ENCODE data around the gene RNF208. TPM values are rescaled to one million over a fixed set of nuclear protein-coding genes. Genes with fewer than 3 reads are reported as not detected.
"Not testable (repeated sequence)": the region's sequence is repeated elsewhere in the genome, so short reads cannot be mapped to it uniquely, and the experiment has no call there.

Gene RNF208
- total RNA-seq, 2 donors from 2014 or later, result 0.78 to 14.5 TPM

DNA sequence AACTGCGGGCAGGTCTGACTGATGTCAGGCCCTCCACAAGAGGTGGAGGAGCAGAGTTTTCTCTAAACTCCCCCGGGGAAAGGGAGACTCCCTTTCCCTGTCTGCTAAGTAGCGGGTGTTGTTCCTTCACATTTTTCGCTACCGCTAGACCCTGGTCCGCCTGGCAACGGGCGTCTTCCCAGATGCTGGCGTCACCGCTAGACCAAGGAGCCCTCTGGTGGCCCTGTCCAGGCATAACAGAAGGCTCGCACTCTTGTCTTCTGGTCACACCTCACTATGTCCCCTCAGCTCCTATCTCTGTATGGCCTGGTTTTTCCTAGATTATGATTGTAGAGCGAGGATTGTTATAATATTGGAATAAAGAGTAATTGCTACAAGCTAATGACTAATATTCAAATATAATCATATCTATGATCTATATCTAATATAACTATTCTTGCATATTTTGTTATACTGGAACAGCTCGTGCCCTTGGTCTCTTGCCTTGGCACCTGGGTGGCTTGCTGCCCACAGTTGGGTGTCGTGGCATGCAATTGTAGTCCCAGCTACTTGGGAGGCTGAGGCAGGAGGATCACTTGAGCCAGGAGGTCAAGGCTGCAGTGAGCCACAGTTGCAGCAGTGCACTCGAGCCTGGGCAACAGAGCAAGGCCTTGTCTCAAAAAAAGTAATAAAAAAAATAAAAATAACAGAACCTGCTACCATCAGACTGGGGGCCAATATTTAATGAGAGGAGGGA lies 40.3 kb upstream of the RNF208 start:
- ATAC-seq; H3K4me3 ChIP-seq; intact Hi-C loops (cut with DNase I); H3K27ac ChIP-seq; H3K27me3 ChIP-seq; H3K4me1 ChIP-seq; H3K9me3 ChIP-seq; H3K36me3 ChIP-seq (replicated peaks in 1 of 2; ENCODE audit: insufficient read depth in 1 of 2, low read depth in 2 of 2): not testable (repeated sequence)
- 33 to 45% methylated on average over 11 to 15 of the region's 15 CpGs for WGBS, 2 donors
- DNase-seq, result peak in 3 of 4 donors; percentile 51 to 69 (median 58)
- peak; percentile 20 to 56 (median 44) for TF ChIP-seq CTCF (IDR thresholded peaks at IDR 0.05)

GRCh38 chr9:137256856-137257255 lies 34.8 kb upstream of the RNF208 start:
- Histone ChIP-seq H3K9me3 (no peaks in the 10 kb centered on the region), H3K27ac (no peak overlapping the region), H3K4me1 (peaks cover 32% of the 10 kb centered on the region), H3K4me3 (no peak overlapping the region), H3K27me3 (no peaks in the 10 kb centered on the region), H3K36me3 (replicated peaks in 1 of 2; ENCODE audit: insufficient read depth in 1 of 2, low read depth in 2 of 2) (peaks cover 0 to 3% of the 10 kb centered on the region in 2 donors)
- no peak for DNase-seq
- TF ChIP-seq CTCF (IDR thresholded peaks at IDR 0.05), result no peak
- no peak for TF ChIP-seq POLR2A (IDR thresholded peaks at IDR 0.05)
- WGBS, 2 donors, result 86% methylated on average over 12 to 13 of the region's 15 CpGs
- intact Hi-C loops (cut with DNase I), result no loop called here
- ATAC-seq, result no peak

DNA sequence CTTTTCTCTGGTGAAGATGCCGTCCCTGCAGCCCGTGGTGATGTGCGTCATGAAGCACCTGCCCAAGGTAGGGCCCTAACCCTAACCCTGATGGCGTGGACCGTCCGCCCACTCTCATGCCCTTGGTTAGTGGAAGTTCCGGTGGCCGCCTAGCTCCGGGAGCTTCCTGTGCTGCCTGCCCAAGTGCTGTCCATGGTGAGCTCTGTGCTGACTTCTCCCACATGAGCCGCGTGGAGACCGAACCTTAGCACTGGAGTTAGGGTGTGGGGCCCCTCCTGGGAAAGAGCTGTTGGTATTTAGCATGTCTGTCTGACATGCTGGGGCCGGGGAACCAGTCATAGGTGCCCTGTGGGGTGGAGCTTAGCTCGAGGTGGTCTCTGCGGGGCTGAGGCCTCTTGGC lies 34.3 kb upstream of the RNF208 start:
- WGBS, 2 donors, result 79 to 85% methylated on average over 5 to 15 of the region's 15 CpGs
- DNase-seq, result no peak
- Histone ChIP-seq H3K36me3 (replicated peaks in 1 of 2; ENCODE audit: insufficient read depth in 1 of 2, low read depth in 2 of 2) (peaks cover 0 to 3% of the 10 kb centered on the region in 2 donors), H3K4me1 (peaks cover 32% of the 10 kb centered on the region), H3K27me3 (no peaks in the 10 kb centered on the region), H3K9me3 (no peaks in the 10 kb centered on the region), H3K4me3 (no peak overlapping the region), H3K27ac (no peak overlapping the region)
- TF ChIP-seq CTCF (IDR thresholded peaks at IDR 0.05) (no peak), POLR2A (IDR thresholded peaks at IDR 0.05) (no peak)
- intact Hi-C loops (cut with DNase I), result no loop called here
- no peak for ATAC-seq

DNA sequence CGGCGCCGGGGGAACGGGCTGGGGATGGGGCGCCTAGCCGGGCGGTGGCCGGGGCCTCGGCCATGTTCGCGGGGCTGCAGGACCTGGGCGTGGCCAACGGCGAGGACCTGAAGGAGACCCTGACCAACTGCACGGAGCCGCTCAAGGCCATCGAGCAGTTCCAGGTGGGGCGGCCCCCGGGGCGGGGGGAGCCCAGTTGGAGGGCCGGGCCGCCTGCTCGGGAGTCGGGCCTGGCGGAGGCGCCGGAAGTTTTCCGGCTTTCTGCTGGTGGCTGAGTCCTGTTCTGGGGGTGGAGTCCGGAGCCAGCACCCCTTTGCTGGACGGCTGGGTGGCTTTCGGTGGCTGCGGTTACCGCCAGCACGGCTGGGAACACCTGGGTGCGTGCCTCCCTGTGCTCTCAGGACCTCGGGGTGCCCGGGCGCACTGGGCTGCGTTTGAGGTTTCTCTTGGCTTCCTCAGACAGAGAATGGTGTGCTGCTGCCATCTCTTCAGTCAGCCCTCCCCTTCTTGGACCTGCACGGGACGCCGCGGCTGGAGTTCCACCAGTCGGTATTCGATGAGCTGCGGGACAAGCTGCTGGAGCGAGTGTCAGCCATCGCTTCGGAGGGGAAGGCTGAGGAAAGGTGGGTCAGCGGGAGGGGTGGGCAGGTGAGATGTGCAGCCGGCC lies 33.5 kb upstream of the RNF208 start:
- WGBS, 2 donors, result 0 to 2% methylated on average over 3 to 51 of the region's 51 CpGs
- no peaks in the 10 kb centered on the region for H3K9me3 ChIP-seq
- peaks cover 36% of the 10 kb centered on the region for H3K4me1 ChIP-seq
- H3K27ac ChIP-seq, result peak overlapping the region; percentile 33 to 84 (median 73)
- H3K36me3 ChIP-seq (replicated peaks in 1 of 2; ENCODE audit: insufficient read depth in 1 of 2, low read depth in 2 of 2), result peaks cover 0 to 3% of the 10 kb centered on the region in 2 donors
- DNase-seq (peak; percentile 61 to 72 (median 66)), ATAC-seq (peak; percentile 40)
- no peaks in the 10 kb centered on the region for H3K27me3 ChIP-seq
- intact Hi-C loops (cut with DNase I), result no loop called here
- TF ChIP-seq CTCF (IDR thresholded peaks at IDR 0.05), result no peak
- TF ChIP-seq POLR2A (IDR thresholded peaks at IDR 0.05), result no peak
- peak overlapping the region; percentile 97 to 99 for H3K4me3 ChIP-seq

Data from body of pancreas (tissue), 4 donors.